A549 (cell line): ENCODE results near the gene FIGLA. TPM values are rescaled to one million over a fixed set of nuclear protein-coding genes. Genes with fewer than 3 reads are reported as not detected.
A peak's percentile ranks its signal among the peaks of the same experiment; 100 is the strongest.

Experiments
- ATAC-seq, 2 experiments: fragments of 200-7000 bp in 1 of 2; fragments of >200 bp in 1 of 2; cut with Nextera tagmentation in 1 of 2; cut with Tn5 transposase in 1 of 2; 3 replicates each; pipeline versions ENCODE4 v1.8.0 to v1.9.1; 2018 to 2020; ENCODE audit warnings: mild to moderate bottlenecking in 1 of 2, moderate library complexity in 1 of 2
- CTCF ChIA-PET: fragments of 300-600 bp; sonication (Branson Sonifier 250); formaldehyde crosslinking; extraction: SDS; loops from one replicate; lab custom pipeline; 2021; ENCODE audit warnings: antibody characterized with exemption, inconsistent platforms; lab: Yijun Ruan, JAX
- POLR2A ChIA-PET: fragments of 350-600 bp; formaldehyde crosslinking; extraction: SDS; loops from one replicate; lab custom pipeline; 2021; ENCODE audit warnings: antibody characterized with exemption, inconsistent platforms; lab: Yijun Ruan, JAX
- DNase-seq, 2 experiments: peaks; one replicate each; pipeline versions ENCODE4 v3.0.0 to v3.0.0-alpha.2; 2011 to 2016; ENCODE audit warnings: low read depth in 1 of 2, low spot score in 1 of 2
- FAIRE-seq: peaks from 2 replicates; lab custom pipeline; 2011; peaks lifted over from hg19 to GRCh38; lab: Jason Lieb, UNC
- H3K27ac ChIP-seq, 2 experiments: fragments of >200 bp; sonication (Bioruptor Twin); formaldehyde crosslinking; 3 replicates each; pipeline ENCODE4 v1.5.1; 2016 to 2017
- H3K4me1 ChIP-seq: fragments of >200 bp; sonication (Bioruptor Twin); formaldehyde crosslinking; 3 replicates; pipeline ENCODE4 v1.6.1; 2016
- H3K4me2 ChIP-seq: fragments of >200 bp; sonication (Bioruptor Twin); formaldehyde crosslinking; 3 replicates; pipeline ENCODE4 v1.6.1; 2016
- H3K4me3 ChIP-seq: fragments of >200 bp; sonication (Bioruptor Twin); formaldehyde crosslinking; 3 replicates; pipeline ENCODE4 v1.5.1; 2016
- H3K9me3 ChIP-seq: fragments of >200 bp; sonication (Bioruptor Twin); formaldehyde crosslinking; 3 replicates; pipeline ENCODE4 v1.6.1; 2016
- BHLHE40 ChIP-seq: IDR thresholded peaks from 2 replicates; pipeline ENCODE4 v1.6.1; 2012; ENCODE audit warnings: low read depth, low read length, inconsistent platforms
- CHD4 ChIP-seq: fragments of 200-600 bp; sonication (generic); IDR thresholded peaks from 2 replicates; pipeline ENCODE4 v1.6.1; 2016; ENCODE audit warnings: antibody characterized with exemption, mild to moderate bottlenecking, borderline replicate concordance
- ELK1 ChIP-seq: fragments of 150-350 bp; IDR thresholded peaks from 2 replicates; pipeline ENCODE4 v1.6.1; 2014; ENCODE audit warnings: low read depth, mild to moderate bottlenecking, low read length
- HOXB5 ChIP-seq: fragments of 250-450 bp; sonication (Bioruptor Pico); IDR thresholded peaks from 2 replicates; pipeline ENCODE4 v1.5.0; 2020; ENCODE audit warnings: mild to moderate bottlenecking, moderate library complexity
- JUN ChIP-seq, 2 experiments: fragments of >200 bp; sonication (Bioruptor Twin); formaldehyde crosslinking; IDR thresholded peaks; 2 replicates in 1 of 2; 3 replicates in 1 of 2; pipeline ENCODE4 v1.6.1; 2016 to 2017
- JUNB ChIP-seq: fragments of >200 bp; sonication (Bioruptor Twin); formaldehyde crosslinking; IDR thresholded peaks from 2 replicates; pipeline ENCODE4 v1.6.1; 2016
- KDM5A ChIP-seq: fragments of 200-600 bp; sonication (generic); IDR thresholded peaks from 2 replicates; pipeline ENCODE4 v1.6.1; 2016; ENCODE audit warnings: antibody characterized with exemption, mild to moderate bottlenecking
- MAX ChIP-seq: IDR thresholded peaks from 2 replicates; pipeline ENCODE4 v1.6.1; 2012
- MAZ ChIP-seq: fragments of 150-350 bp; IDR thresholded peaks from 2 replicates; pipeline ENCODE4 v1.6.1; 2014; ENCODE audit warnings: antibody characterized with exemption, low read depth, low read length, borderline replicate concordance
- MYC ChIP-seq: IDR thresholded peaks from 2 replicates; pipeline ENCODE4 v1.6.1; 2012; ENCODE audit warnings: mild to moderate bottlenecking, inconsistent platforms, low read length, improper control_type of control experiment, borderline replicate concordance
- NFE2L2 ChIP-seq: fragments of 150-350 bp; conservative IDR thresholded peaks from 2 replicates; pipeline ENCODE4 v1.6.1; 2014; ENCODE audit warnings: low read length
- NR3C1 ChIP-seq: fragments of >200 bp; sonication (Bioruptor Twin); formaldehyde crosslinking; IDR thresholded peaks from 3 replicates; pipeline ENCODE4 v1.6.1; 2017
- RAD21 ChIP-seq, 2 experiments: fragments of >200 bp in 1 of 2; sonication (Bioruptor Twin) in 1 of 2; formaldehyde crosslinking in 1 of 2; IDR thresholded peaks in 1 of 2; conservative IDR thresholded peaks in 1 of 2; 2 replicates in 1 of 2; 3 replicates in 1 of 2; pipeline ENCODE4 v1.6.1; 2012 to 2018; ENCODE audit warnings: inconsistent platforms in 1 of 2
- RCOR1 ChIP-seq: fragments of 150-350 bp; IDR thresholded peaks from 2 replicates; pipeline ENCODE4 v1.6.1; 2014; ENCODE audit warnings: antibody characterized with exemption, low read length, low read depth
- SREBF2 ChIP-seq: fragments of 450-650 bp; IDR thresholded peaks from 2 replicates; pipeline ENCODE4 v1.6.1; 2014; ENCODE audit warnings: mild to moderate bottlenecking, moderate library complexity
- TFCP2L1 ChIP-seq: fragments of 250-450 bp; sonication (Bioruptor Pico); IDR thresholded peaks from 2 replicates; pipeline ENCODE4 v1.5.0; 2021; ENCODE audit warnings: mild to moderate bottlenecking
- TP53 ChIP-seq: fragments of 250-450 bp; sonication (Bioruptor Pico); IDR thresholded peaks from 2 replicates; pipeline ENCODE4 v1.5.0; 2021; ENCODE audit warnings: mild to moderate bottlenecking, moderate library complexity
- ZNF302 ChIP-seq: fragments of 250-450 bp; sonication (Bioruptor Pico); IDR thresholded peaks from 2 replicates; pipeline ENCODE4 v1.9.0; 2021; ENCODE audit warnings: inconsistent platforms, mild to moderate bottlenecking, moderate library complexity
- WGBS: methylation state at CpG from one replicate; pipeline ENCODE4 v1.1.6; 2017; ENCODE audit errors: missing lambda C conversion rate; 5-methylcytosine and 5-hydroxymethylcytosine counted together
- polyA plus RNA-seq, 4 experiments: library from polyadenylated mRNA; depleted of rRNA in 3 of 4; stranded (reverse); fragments of >200 nt; fragmentation: RNase III in 1 of 4; extraction: RNeasy Plus Mini Kit Qiagen cat#74134 plus additional on column Dnase treatment in 1 of 4; gene quantifications; 2 replicates in 3 of 4; 3 replicates in 1 of 4; pipeline ENCODE4 v1.2.3, GENCODE V29; 2011 to 2017
- TF ChIP-seq, protein P1 (sequence below): fragments of >200 bp; sonication (Bioruptor Twin); formaldehyde crosslinking; IDR thresholded peaks from 3 replicates; pipeline ENCODE4 v1.5.1; 2016
- TF ChIP-seq, protein P2 (sequence below): fragments of 200-600 bp; sonication (generic); IDR thresholded peaks from 2 replicates; pipeline ENCODE4 v1.6.1; 2016; ENCODE audit warnings: antibody characterized with exemption, mild to moderate bottlenecking, moderate library complexity

Gene FIGLA
- polyA plus RNA-seq, 2 of the 4 experiments (the other 2 are of a cell fraction) = not detected

DNA sequence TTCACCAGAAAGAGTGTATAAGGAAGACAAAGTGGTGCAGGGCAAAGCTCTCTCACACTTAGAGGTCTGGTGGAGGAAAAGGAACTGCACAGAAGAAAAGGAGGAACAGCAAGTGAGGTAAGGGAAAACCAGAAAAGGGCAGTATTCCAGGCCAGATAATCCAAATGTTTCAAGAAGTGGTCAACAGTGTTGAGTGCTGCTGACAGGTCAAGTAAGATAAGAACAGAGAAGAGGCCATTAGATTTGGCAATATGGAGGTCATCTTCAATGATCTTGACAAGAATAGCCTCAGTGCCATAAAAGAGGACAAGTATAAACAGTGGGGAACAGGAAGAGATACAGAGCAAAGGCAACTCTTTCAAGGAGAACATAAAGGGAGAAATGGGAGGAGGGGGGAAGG lies 37.4 kb downstream of the FIGLA start (continued):
- no peak for TF ChIP-seq ELK1
- TF ChIP-seq JUN (IDR thresholded peaks at IDR 0.05) = no peak
- TF ChIP-seq, all 56 proteins: peak for 0

- WGBS = 91% methylated on average over 1 of the region's 1 CpG
- ATAC-seq (no peak), FAIRE-seq (no peak), DNase-seq (no peak)
- CTCF ChIA-PET = interaction anchor here (0.9 to 4.8 kb wide), 2 partner anchors 16 to 38 kb away, joined by 3 to 32 read pairs; partner anchors contain the start of genes ADD2 and FIGLA
- no peak overlapping the region for H3K27ac ChIP-seq
- H3K9me3 ChIP-seq = no peaks in the 10 kb centered on the region
- no peak overlapping the region for H3K4me2 ChIP-seq
- H3K4me1 ChIP-seq = no peaks in the 10 kb centered on the region
- POLR2A ChIA-PET = no interaction called here
- no peak for TF ChIP-seq RCOR1
- TF ChIP-seq MAZ = no peak
- no peak for TF ChIP-seq SREBF2
- TF ChIP-seq, all 56 proteins: peak for 0
- no peak overlapping the region for H3K4me3 ChIP-seq
Measured at GRCh38 chr2:70752396-70752795, 38.0 kb downstream of the FIGLA start.

GRCh38 chr2:70751881-70752280 lies 38.6 kb downstream of the FIGLA start:
- TF ChIP-seq RAD21 (conservative IDR thresholded peaks at IDR 0.05 in 1 of 2, IDR thresholded peaks at IDR 0.05 in 1 of 2) = no peak
- TF ChIP-seq SREBF2 = no peak
- TF ChIP-seq JUN (IDR thresholded peaks at IDR 0.05) = no peak
- TF ChIP-seq, protein P1, sequence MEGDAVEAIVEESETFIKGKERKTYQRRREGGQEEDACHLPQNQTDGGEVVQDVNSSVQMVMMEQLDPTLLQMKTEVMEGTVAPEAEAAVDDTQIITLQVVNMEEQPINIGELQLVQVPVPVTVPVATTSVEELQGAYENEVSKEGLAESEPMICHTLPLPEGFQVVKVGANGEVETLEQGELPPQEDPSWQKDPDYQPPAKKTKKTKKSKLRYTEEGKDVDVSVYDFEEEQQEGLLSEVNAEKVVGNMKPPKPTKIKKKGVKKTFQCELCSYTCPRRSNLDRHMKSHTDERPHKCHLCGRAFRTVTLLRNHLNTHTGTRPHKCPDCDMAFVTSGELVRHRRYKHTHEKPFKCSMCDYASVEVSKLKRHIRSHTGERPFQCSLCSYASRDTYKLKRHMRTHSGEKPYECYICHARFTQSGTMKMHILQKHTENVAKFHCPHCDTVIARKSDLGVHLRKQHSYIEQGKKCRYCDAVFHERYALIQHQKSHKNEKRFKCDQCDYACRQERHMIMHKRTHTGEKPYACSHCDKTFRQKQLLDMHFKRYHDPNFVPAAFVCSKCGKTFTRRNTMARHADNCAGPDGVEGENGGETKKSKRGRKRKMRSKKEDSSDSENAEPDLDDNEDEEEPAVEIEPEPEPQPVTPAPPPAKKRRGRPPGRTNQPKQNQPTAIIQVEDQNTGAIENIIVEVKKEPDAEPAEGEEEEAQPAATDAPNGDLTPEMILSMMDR = no peak
- no peak for TF ChIP-seq ZNF302
- no peak for TF ChIP-seq TP53 (CRISPR knock-in tag)
- Histone ChIP-seq H3K4me3 (no peak overlapping the region), H3K4me1 (no peaks in the 10 kb centered on the region), H3K9me3 (no peaks in the 10 kb centered on the region), H3K4me2 (no peak overlapping the region), H3K27ac (no peak overlapping the region)
- WGBS = 93% methylated on average over 4 of the region's 4 CpGs
- no peak for ATAC-seq
- ChIA-PET POLR2A (no interaction called here), CTCF (interaction anchor here (1.1 to 4.8 kb wide), 3 partner anchors 16 to 168 kb away, joined by 3 to 32 read pairs (median 4); partner anchors contain the start of gene ADD2)
- FAIRE-seq = no peak
- DNase-seq = no peak

- FAIRE-seq (no peak), ATAC-seq (no peak), DNase-seq (no peak)
- H3K4me3 ChIP-seq = no peak overlapping the region
- H3K27ac ChIP-seq = no peak overlapping the region
- ChIA-PET POLR2A (no interaction called here), CTCF (interaction anchor here (0.9 to 4.8 kb wide), 4 partner anchors 16 to 23 kb away, joined by 3 to 32 read pairs (median 9); partner anchors contain the start of gene ADD2)
- WGBS = 83% methylated on average over 1 of the region's 1 CpG
- TF ChIP-seq MAX (no peak), HOXB5 (CRISPR knock-in tag) (no peak)
- no peaks in the 10 kb centered on the region for H3K4me1 ChIP-seq
- H3K4me2 ChIP-seq = no peak overlapping the region
- H3K9me3 ChIP-seq = no peaks in the 10 kb centered on the region
Measured at GRCh38 chr2:70750320-70750719, 40.1 kb downstream of the FIGLA start.

DNA sequence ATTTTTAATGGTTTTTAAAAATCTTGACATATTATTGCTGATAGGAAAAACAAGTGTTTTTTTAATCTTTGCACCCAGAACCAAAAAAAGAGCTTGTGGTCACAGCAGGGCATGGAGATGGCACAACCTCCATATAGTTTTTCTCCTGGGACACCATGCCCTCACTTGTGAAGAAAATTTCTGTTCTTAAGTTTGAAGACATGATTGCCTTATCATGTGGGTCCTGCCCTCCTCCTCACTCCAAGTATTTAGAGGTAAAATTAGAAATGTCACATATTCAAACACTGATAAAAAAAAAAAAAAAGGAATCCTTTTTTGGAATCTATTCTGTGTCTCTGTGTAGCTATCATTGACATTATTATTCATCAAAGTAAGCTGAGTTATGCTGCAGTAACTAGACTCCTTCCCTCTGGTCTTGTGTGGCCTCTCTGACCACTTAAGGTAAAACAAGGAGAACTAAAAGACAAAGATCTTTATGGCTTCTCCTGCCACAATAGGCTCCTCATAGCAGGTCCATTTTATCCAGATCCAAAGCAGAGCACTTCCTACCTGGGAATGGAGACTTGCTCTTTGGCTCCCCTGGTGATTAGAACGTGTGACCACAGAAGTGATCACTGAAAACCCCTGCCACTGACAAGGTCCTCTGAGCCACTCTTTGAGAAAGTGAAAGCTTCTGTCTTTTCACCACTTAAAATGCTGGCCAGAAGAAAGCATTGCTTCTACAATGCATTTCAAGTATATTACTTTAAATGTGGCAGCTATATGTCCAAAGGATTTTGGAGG lies 42.2 kb downstream of the FIGLA start:
- Histone ChIP-seq H3K4me3 (no peak overlapping the region), H3K27ac (no peak overlapping the region), H3K4me1 (no peaks in the 10 kb centered on the region), H3K4me2 (no peak overlapping the region), H3K9me3 (no peaks in the 10 kb centered on the region)
- DNase-seq (peak in 1 of 2 experiments; percentile 13), ATAC-seq (peak; percentile 56 to 58; a peak in 2 of 6 replicates), FAIRE-seq (no peak)
- ChIA-PET CTCF (interaction anchor here (1.1 to 2.8 kb wide), 5 partner anchors 10 to 253 kb away, joined by 3 to 14 read pairs (median 3); partner anchors contain the start of gene ADD2), POLR2A (no interaction called here)
- 56% methylated on average over 1 of the region's 1 CpG for WGBS
- TF ChIP-seq NFE2L2 (no peak), RCOR1 (no peak), JUNB (no peak), BHLHE40 (no peak), CHD4 (no peak), MYC (no peak), NR3C1 (no peak), KDM5A (no peak), TFCP2L1 (CRISPR knock-in tag) (no peak)
- TF ChIP-seq, protein P2, sequence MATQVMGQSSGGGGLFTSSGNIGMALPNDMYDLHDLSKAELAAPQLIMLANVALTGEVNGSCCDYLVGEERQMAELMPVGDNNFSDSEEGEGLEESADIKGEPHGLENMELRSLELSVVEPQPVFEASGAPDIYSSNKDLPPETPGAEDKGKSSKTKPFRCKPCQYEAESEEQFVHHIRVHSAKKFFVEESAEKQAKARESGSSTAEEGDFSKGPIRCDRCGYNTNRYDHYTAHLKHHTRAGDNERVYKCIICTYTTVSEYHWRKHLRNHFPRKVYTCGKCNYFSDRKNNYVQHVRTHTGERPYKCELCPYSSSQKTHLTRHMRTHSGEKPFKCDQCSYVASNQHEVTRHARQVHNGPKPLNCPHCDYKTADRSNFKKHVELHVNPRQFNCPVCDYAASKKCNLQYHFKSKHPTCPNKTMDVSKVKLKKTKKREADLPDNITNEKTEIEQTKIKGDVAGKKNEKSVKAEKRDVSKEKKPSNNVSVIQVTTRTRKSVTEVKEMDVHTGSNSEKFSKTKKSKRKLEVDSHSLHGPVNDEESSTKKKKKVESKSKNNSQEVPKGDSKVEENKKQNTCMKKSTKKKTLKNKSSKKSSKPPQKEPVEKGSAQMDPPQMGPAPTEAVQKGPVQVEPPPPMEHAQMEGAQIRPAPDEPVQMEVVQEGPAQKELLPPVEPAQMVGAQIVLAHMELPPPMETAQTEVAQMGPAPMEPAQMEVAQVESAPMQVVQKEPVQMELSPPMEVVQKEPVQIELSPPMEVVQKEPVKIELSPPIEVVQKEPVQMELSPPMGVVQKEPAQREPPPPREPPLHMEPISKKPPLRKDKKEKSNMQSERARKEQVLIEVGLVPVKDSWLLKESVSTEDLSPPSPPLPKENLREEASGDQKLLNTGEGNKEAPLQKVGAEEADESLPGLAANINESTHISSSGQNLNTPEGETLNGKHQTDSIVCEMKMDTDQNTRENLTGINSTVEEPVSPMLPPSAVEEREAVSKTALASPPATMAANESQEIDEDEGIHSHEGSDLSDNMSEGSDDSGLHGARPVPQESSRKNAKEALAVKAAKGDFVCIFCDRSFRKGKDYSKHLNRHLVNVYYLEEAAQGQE = no peak
